ENCODE results near the gene TRPC6. TPM values are rescaled to one million over a fixed set of nuclear protein-coding genes. Genes with fewer than 3 reads are reported as not detected.
"Not testable (repeated sequence)": the region's sequence is repeated elsewhere in the genome, so short reads cannot be mapped to it uniquely, and the experiment has no call there.

The TRPC6 gene
- total RNA-seq, 1 donor from 2014 or later = not detected

- no peak for ATAC-seq
- no peak for DNase-seq (ENCODE audit: low spot score)
Observed at GRCh38 chr11:101523193-101523592, 60.6 kb downstream of the TRPC6 start.

- no peak for ATAC-seq
Observed at GRCh38 chr11:101521821-101522220, 62.0 kb downstream of the TRPC6 start.

GRCh38 chr11:101516546-101516945, 67.3 kb downstream of the TRPC6 start:
- ATAC-seq = no peak

More at GRCh38 chr11:101521821-101522220, 62.0 kb downstream of the TRPC6 start:
- no peak for DNase-seq (ENCODE audit: low spot score)

GRCh38 chr11:101511065-101511464, 72.7 kb downstream of the TRPC6 start:
- DNase-seq (ENCODE audit: low spot score) = no peak
- no peak for ATAC-seq

More at GRCh38 chr11:101516546-101516945, 67.3 kb downstream of the TRPC6 start:
- DNase-seq (ENCODE audit: low spot score) = no peak

DNA sequence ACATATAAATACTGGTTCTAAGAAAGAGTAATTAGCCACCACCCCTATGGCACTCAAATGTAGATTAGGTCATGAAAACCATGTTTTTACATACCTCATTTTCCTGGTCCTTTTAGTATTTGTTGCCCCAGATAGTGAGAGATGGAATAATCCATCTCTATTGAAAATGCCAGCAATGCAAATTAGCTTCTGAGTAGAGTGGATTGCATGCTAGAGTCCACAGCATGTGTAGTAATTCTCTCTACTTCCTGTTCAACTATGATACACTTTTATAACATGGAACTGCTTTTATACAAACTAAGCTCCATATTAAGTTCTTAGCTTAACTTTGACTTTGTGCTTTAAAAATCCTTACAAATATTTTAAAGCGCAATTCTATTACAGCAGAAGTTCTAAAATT, 73.2 kb downstream of the TRPC6 start:
- DNase-seq (ENCODE audit: low spot score) = no peak
- no peak for ATAC-seq

GRCh38 chr11:101509922-101510321, 73.9 kb downstream of the TRPC6 start:
- DNase-seq (ENCODE audit: low spot score) (no peak), ATAC-seq (no peak)

DNA sequence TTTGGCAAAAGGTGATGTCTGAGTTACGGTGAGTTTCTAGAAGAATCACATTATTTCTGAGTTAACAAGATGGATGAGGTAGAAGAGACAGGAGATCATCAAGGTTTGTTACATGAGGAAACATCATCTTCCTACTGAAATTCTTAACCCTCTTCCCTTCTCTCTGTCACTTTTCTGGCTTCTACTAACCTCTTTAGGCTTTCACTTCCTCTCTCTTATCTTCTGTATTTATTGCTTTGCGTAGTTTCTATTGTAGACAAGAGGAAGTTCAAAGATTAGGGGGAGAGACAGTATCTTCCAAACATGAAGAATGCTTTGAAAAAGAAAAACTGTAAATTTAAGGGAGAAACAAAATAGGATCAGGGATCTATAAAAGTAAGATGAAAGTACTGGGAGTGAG, 75.4 kb downstream of the TRPC6 start:
- no peak for DNase-seq (ENCODE audit: low spot score)
- no peak for ATAC-seq

- DNase-seq (ENCODE audit: low spot score) (no peak), ATAC-seq (no peak)
Observed at GRCh38 chr11:101498891-101499290, 84.9 kb downstream of the TRPC6 start.

GRCh38 chr11:101497291-101497690, 86.5 kb downstream of the TRPC6 start:
- DNase-seq (ENCODE audit: low spot score) (no peak), ATAC-seq (no peak)

- ATAC-seq (no peak), DNase-seq (ENCODE audit: low spot score) (no peak)
Observed at GRCh38 chr11:101487775-101488174, 96.0 kb downstream of the TRPC6 start.

DNA sequence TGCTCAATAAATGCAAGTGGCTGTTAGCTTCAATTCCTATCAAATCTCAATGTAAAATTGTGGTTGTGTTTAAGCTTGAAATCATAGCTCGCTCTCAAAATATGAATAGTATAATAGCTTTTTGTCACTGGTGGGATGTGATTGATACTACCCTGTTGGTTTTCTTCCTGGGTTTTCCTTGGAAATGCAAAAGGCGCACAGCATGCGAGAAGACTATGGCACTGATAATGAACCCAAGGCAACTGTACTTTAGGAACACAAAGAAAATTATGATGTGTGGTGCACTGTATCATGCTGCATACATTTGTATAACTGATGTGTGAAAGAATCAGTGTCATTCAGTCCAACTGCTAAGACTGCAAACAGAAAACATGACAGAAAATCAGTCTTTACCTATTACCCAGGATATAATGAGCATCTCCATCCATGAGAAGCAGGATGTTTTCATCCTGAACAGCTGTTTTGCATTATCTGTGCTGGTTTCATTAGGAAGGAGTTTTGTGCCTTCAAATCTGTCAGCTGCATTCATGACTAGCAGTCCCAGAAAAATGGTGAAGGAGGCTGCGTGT, 101.2 kb downstream of the TRPC6 start:
- ATAC-seq = no peak
- DNase-seq (ENCODE audit: low spot score) = no peak

DNA sequence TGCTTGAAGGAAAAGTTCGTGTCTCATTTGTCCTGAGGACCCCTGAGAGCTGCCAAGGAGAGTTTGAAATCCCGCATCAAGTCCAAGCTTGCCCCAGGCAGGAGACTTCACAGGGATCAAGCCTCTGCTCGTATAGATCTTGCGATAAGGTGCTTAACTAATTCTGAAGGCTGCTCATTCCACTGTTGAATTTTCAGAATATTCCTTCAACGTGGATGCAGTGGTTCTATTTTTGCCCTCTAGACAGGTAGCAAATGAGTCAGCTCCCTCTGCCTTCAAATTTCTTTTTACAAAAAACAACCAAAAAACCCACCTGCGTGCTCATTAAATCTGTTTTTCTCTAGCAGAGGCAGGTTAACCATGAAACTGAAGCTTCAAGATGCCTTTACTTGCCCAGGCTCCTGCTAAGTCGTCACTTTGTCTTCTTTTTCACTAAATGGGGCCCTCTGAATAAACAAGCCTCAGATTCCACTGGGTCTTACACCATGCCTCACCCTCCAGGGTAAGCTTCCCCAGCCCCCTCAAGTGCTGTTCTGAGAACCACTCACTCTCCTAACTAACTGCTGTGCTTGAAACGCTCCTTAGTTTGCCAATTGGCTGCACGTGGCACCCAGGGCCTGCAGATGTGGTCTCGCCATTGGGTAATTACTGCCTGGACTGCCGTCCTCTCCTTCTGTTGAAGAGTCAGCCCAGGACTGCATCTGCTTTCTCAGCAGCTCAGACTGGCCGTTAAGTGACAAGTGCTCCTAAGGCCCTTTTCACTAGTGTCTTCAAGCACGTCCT, 105.0 kb downstream of the TRPC6 start:
- ATAC-seq (no peak), DNase-seq (ENCODE audit: low spot score) (no peak)

DNA sequence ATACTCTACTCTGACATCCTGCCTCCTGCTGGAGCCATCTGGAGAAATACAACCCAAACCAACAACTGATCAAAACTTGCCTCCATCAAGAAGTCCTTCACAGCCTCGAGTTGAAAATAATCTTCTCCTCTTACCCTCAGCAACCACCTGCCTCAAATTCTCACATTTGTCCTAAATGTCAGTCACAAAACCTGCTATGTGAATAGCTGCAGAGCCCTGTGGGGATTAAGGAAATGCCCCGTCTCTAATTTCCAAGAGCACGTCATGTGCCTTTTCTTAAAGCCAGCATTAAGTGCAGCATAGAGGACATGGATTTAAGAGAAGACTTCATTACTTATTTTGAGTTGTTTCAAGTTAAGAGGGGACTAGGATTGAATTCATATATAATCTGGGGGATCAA, 105.9 kb downstream of the TRPC6 start:
- no peak for ATAC-seq
- no peak for DNase-seq (ENCODE audit: low spot score)

- DNase-seq (ENCODE audit: low spot score) = no peak
- no peak for ATAC-seq
Observed at GRCh38 chr11:101476191-101476590, 107.6 kb downstream of the TRPC6 start.

DNA sequence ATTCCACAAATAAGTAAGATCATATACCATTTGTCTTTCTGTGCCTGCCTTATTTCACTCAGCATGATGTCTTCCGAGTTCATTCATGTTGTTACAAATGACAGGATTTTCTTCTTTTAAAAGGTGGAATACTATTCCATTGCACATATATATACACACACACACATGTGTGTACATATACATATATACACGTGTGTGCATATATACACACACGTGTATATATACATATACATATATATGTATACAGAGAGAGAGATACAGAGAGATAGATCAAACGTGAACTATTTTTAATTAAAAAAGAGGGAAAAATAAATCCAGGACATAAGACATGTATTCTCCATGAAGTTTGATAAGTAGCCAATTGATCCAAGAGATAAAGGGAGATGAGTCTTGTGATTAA, 108.1 kb downstream of the TRPC6 start:
- no peak for DNase-seq (ENCODE audit: low spot score)
- no peak for ATAC-seq

- ATAC-seq = no peak
Observed at GRCh38 chr11:101474666-101475065, 109.1 kb downstream of the TRPC6 start.

GRCh38 chr11:101470881-101471520, 112.8 kb downstream of the TRPC6 start:
- DNase-seq (ENCODE audit: low spot score) = no peak
- no peak for ATAC-seq

More at GRCh38 chr11:101474666-101475065, 109.1 kb downstream of the TRPC6 start:
- no peak for DNase-seq (ENCODE audit: low spot score)

- ATAC-seq (no peak), DNase-seq (ENCODE audit: low spot score) (no peak)
Observed at GRCh38 chr11:101470419-101470818, 113.4 kb downstream of the TRPC6 start.

GRCh38 chr11:101466352-101466751, 117.5 kb downstream of the TRPC6 start:
- ATAC-seq = no peak
- no peak for DNase-seq (ENCODE audit: low spot score)

DNA sequence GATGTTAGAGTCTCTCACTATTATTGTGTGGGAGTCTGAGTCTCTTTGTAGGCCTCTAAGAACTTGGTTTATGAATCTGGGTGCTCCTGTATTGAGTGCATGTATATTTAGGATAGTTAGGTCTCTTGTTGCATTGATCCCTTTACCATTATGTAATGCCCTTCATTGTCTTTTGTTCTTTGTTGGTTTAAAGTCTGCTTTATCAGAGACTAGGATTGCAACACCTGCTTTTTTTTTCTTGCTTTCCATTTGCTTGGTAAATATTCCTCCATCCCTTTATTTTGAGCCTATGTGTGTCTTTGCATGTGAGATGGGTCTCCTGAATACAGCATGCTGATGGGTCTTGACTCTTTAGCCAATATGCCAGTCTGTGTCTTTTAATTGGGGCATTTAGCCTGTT, 119.4 kb downstream of the TRPC6 start:
- ATAC-seq; DNase-seq (ENCODE audit: low spot score): not testable (repeated sequence)

DNA sequence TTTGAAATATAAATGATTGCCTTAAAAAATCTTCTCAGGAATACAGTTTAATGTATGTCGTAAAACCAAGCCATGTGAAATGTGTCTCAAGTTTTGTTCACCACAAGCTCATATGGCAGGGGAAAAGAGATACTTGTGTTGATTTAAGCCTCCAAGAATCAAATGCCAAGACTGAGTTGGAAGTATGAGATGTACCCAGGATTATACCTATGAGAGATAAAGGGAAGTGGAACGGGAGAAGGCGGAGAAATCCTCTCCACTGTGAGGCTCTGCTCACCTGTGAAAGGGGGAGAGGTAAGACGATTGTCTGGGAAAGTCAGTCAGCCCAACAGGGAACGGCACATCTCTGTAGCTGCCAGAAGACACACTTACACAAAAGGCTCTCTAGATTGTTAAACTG, 124.8 kb downstream of the TRPC6 start:
- DNase-seq (ENCODE audit: low spot score) (no peak), ATAC-seq (no peak)

- ATAC-seq = no peak
- no peak for DNase-seq (ENCODE audit: low spot score)
Observed at GRCh38 chr11:101458161-101458560, 125.6 kb downstream of the TRPC6 start.
